Liver (tissue), 2 donors: Measurements from ENCODE around the gene EIF4E3.

Source experiments
- CTCF ChIP-seq: fragments of 150-350 bp; IDR thresholded peaks from 2 replicates; pipeline ENCODE4 v1.5.1; 2017; ENCODE audit warnings: improper control_type of control experiment, low read depth, low read length; ENCODE audit not compliant: missing input control
- FOXA1 ChIP-seq: IDR thresholded peaks from 2 replicates; pipeline ENCODE4 v1.6.1; 2016; ENCODE audit warnings: antibody characterized with exemption
- donor health status: healthy.

GRCh38 chr3:71771126-71771525 is 45.9 kb upstream of the EIF4E3 start:
- TF ChIP-seq FOXA1: no peak
- TF ChIP-seq CTCF: no peak
